SK-N-SH (cell line): ENCODE measurements around the gene AKAP6. TPM values are rescaled to one million over a fixed set of nuclear protein-coding genes. Genes with fewer than 3 reads are reported as not detected.

Experiments
- CTCF ChIA-PET: fragments of 300-600, 350-600 bp; formaldehyde crosslinking; extraction: SDS; loops from one replicate; lab custom pipeline; 2021; lab: Yijun Ruan, JAX
- POLR2A ChIA-PET: fragments of 350-600 bp; sonication (Branson Sonifier 250); formaldehyde crosslinking; extraction: SDS; loops from one replicate; lab custom pipeline; 2020; ENCODE audit warnings: antibody characterized with exemption, inconsistent platforms; lab: Yijun Ruan, JAX
- DNase-seq: peaks from one replicate; pipeline ENCODE4 v3.0.0; 2012
- H2AFZ ChIP-seq: fragments of 200-600 bp; sonication (generic); 2 replicates; pipeline ENCODE4 v1.8.1; 2016; ENCODE audit warnings: antibody characterized with exemption, mild to moderate bottlenecking, low read depth
- H3F3A ChIP-seq: fragments of 200-600 bp; sonication (generic); replicated peaks from 2 replicates; pipeline ENCODE3; 2016; ENCODE audit warnings: antibody characterized with exemption, mild to moderate bottlenecking; ENCODE audit not compliant: insufficient read depth
- H3K27ac ChIP-seq, 2 experiments: fragments of 200-500 bp in 1 of 2; fragments of 200-600 bp in 1 of 2; sonication (Bioruptor generic) in 1 of 2; sonication (generic), shearing (Covaris generic) in 1 of 2; 2 replicates each; pipeline versions ENCODE4 v1.5.1 to v1.6.1; 2014 to 2016; ENCODE audit warnings: low read depth in 2 of 2, inconsistent platforms in 1 of 2, low read length in 1 of 2, mild to moderate bottlenecking in 1 of 2, mixed read lengths in 1 of 2
- H3K27me3 ChIP-seq: fragments of 200-600 bp; sonication (generic), shearing (Covaris generic); 2 replicates; pipeline ENCODE4 v1.6.1; 2016; ENCODE audit warnings: mixed run types; ENCODE audit not compliant: insufficient read depth
- H3K36me3 ChIP-seq, 2 experiments: fragments of 200-500 bp in 1 of 2; fragments of 200-600 bp in 1 of 2; sonication (Bioruptor generic) in 1 of 2; sonication (generic) in 1 of 2; replicated peaks in 1 of 2; 2 replicates each; pipeline versions ENCODE3 to v1.5.1; 2014 to 2016; ENCODE audit warnings: low read length in 1 of 2, mild to moderate bottlenecking in 1 of 2; ENCODE audit not compliant: insufficient read depth in 2 of 2, control insufficient read depth in 1 of 2
- H3K4me1 ChIP-seq, 2 experiments: fragments of 200-500 bp in 1 of 2; fragments of 200-600 bp in 1 of 2; sonication (Bioruptor generic) in 1 of 2; sonication (generic), shearing (Covaris generic) in 1 of 2; 2 replicates each; pipeline versions ENCODE4 v1.5.1 to v1.6.1; 2014 to 2016; ENCODE audit warnings: low read depth in 1 of 2, low read length in 1 of 2, mixed run types in 1 of 2; ENCODE audit not compliant: insufficient read depth in 2 of 2, control insufficient read depth in 1 of 2
- H3K4me2 ChIP-seq: fragments of 200-600 bp; sonication (generic), shearing (Covaris generic); 2 replicates; pipeline ENCODE4 v1.6.1; 2017; ENCODE audit warnings: mixed run types
- H3K4me3 ChIP-seq, 2 experiments: fragments of 200-500 bp in 1 of 2; fragments of 200-600 bp in 1 of 2; sonication (Bioruptor generic) in 1 of 2; sonication (generic), shearing (Covaris generic) in 1 of 2; 2 replicates each; pipeline versions ENCODE4 v1.5.1 to v1.8.1; 2014 to 2016; ENCODE audit warnings: low read depth in 2 of 2, inconsistent platforms in 1 of 2, low read length in 1 of 2, mild to moderate bottlenecking in 1 of 2, mixed read lengths in 1 of 2, moderate library complexity in 1 of 2
- H3K79me2 ChIP-seq: fragments of 200-600 bp; sonication (generic); 2 replicates; pipeline ENCODE4 v1.8.1; 2017; ENCODE audit warnings: mild to moderate bottlenecking; ENCODE audit not compliant: insufficient read depth
- H3K9ac ChIP-seq: fragments of 200-600 bp; sonication (generic); 2 replicates; pipeline ENCODE4 v1.6.1; 2017; ENCODE audit warnings: mixed run types
- H3K9me2 ChIP-seq: fragments of 200-600 bp; sonication (generic); 2 replicates; pipeline ENCODE4 v1.6.1; 2017; ENCODE audit warnings: mixed run types
- H3K9me3 ChIP-seq: fragments of 200-600 bp; sonication (generic); 2 replicates; pipeline ENCODE4 v1.6.1; 2017; ENCODE audit warnings: mixed run types, mild to moderate bottlenecking, moderate library complexity
- H4K20me1 ChIP-seq: fragments of 200-600 bp; sonication (generic); 2 replicates; pipeline ENCODE4 v1.6.1; 2017; ENCODE audit warnings: mild to moderate bottlenecking, mixed run types; ENCODE audit not compliant: insufficient read depth
- CHD2 ChIP-seq: fragments of 150-350 bp; IDR thresholded peaks from 2 replicates; pipeline ENCODE4 v1.6.1; 2018; ENCODE audit warnings: low read length; ENCODE audit not compliant: partially characterized antibody
- CTCF ChIP-seq: fragments of 200-600 bp; sonication (generic); IDR thresholded peaks from 2 replicates; pipeline ENCODE4 v1.6.1; 2017; ENCODE audit warnings: antibody characterized with exemption, mild to moderate bottlenecking, moderate library complexity
- EZH2phosphoT487 ChIP-seq: fragments of 200-600 bp; sonication (generic); IDR thresholded peaks from 2 replicates; pipeline ENCODE4 v1.6.1; 2017; ENCODE audit warnings: low read depth, mixed run types, mild to moderate bottlenecking, antibody characterized with exemption, moderate library complexity, borderline replicate concordance
- FOSL2 ChIP-seq: IDR thresholded peaks from 2 replicates; pipeline ENCODE4 v1.4.0; 2012; ENCODE audit warnings: low read depth, mild to moderate bottlenecking, moderate library complexity, borderline replicate concordance
- FOXJ3 ChIP-seq: sonication (generic); formaldehyde crosslinking; IDR thresholded peaks from 2 replicates; pipeline ENCODE4 v1.5.1; 2020; ENCODE audit warnings: mild to moderate bottlenecking, missing genetic modification reagents
- FOXM1 ChIP-seq: IDR thresholded peaks from 2 replicates; pipeline ENCODE4 v1.4.0; 2012; ENCODE audit warnings: low read depth, mild to moderate bottlenecking
- GABPA ChIP-seq: IDR thresholded peaks from 2 replicates; pipeline ENCODE4 v1.4.0; 2012; ENCODE audit warnings: low read depth, mild to moderate bottlenecking
- GATA2 ChIP-seq: sonication (generic); formaldehyde crosslinking; IDR thresholded peaks from 2 replicates; pipeline ENCODE4 v1.5.0; 2020; ENCODE audit warnings: mild to moderate bottlenecking, missing genetic modification reagents
- IRF3 ChIP-seq: fragments of 150-350 bp; IDR thresholded peaks from 2 replicates; pipeline ENCODE4 v1.6.1; 2016; ENCODE audit warnings: mild to moderate bottlenecking, low read depth, low read length
- MAX ChIP-seq: IDR thresholded peaks from 2 replicates; pipeline ENCODE4 v1.4.0; 2012; ENCODE audit warnings: low read depth
- MEF2A ChIP-seq: IDR thresholded peaks from 2 replicates; pipeline ENCODE4 v1.4.0; 2012; ENCODE audit warnings: low read depth, borderline replicate concordance
- MXI1 ChIP-seq: IDR thresholded peaks from 2 replicates; pipeline ENCODE4 v1.6.1; 2012; ENCODE audit warnings: mild to moderate bottlenecking, low read depth, low read length, improper control_type of control experiment
- NFIC ChIP-seq: IDR thresholded peaks from 2 replicates; pipeline ENCODE4 v1.4.0; 2012; ENCODE audit warnings: borderline replicate concordance
- NRF1 ChIP-seq: IDR thresholded peaks from 2 replicates; pipeline ENCODE4 v1.6.1; 2012; ENCODE audit warnings: low read depth, mild to moderate bottlenecking, low read length
- PBX3 ChIP-seq: IDR thresholded peaks from 2 replicates; pipeline ENCODE4; 2012
- RAD21 ChIP-seq: IDR thresholded peaks from 2 replicates; pipeline ENCODE4 v1.6.1; 2012; ENCODE audit warnings: mild to moderate bottlenecking, low read length
- RCOR1 ChIP-seq: fragments of 150-350 bp; IDR thresholded peaks from 2 replicates; pipeline ENCODE4 v1.6.1; 2017; ENCODE audit warnings: antibody characterized with exemption, low read length
- RFX5 ChIP-seq: IDR thresholded peaks from 2 replicates; pipeline ENCODE4 v1.6.1; 2012; ENCODE audit warnings: mild to moderate bottlenecking, improper control_type of control experiment, low read length
- RXRA ChIP-seq: IDR thresholded peaks from 2 replicates; pipeline ENCODE4 v1.4.0; 2012; ENCODE audit warnings: low read depth, mild to moderate bottlenecking, borderline replicate concordance
- SIN3A ChIP-seq: IDR thresholded peaks from 2 replicates; pipeline ENCODE4 v1.6.1; 2012; ENCODE audit warnings: low read depth, mild to moderate bottlenecking, low read length, moderate library complexity, borderline replicate concordance
- SMC3 ChIP-seq: IDR thresholded peaks from 2 replicates; pipeline ENCODE4 v1.6.1; 2012; ENCODE audit warnings: low read depth, low read length, improper control_type of control experiment
- TAF1 ChIP-seq: IDR thresholded peaks from 2 replicates; pipeline ENCODE4 v1.6.1; 2012; ENCODE audit warnings: low read depth, mild to moderate bottlenecking, low read length, moderate library complexity, borderline replicate concordance
- TCF12 ChIP-seq: IDR thresholded peaks from 2 replicates; pipeline ENCODE4 v1.4.0; 2012
- TEAD4 ChIP-seq: IDR thresholded peaks from 2 replicates; pipeline ENCODE4 v1.4.0; 2012; ENCODE audit warnings: mild to moderate bottlenecking, borderline replicate concordance; ENCODE audit not compliant: insufficient read depth
- USF1 ChIP-seq: IDR thresholded peaks from 2 replicates; pipeline ENCODE4 v1.4.0; 2012; ENCODE audit warnings: low read depth, borderline replicate concordance
- ZBTB33 ChIP-seq: IDR thresholded peaks from 2 replicates; pipeline ENCODE4 v1.4.0; 2012; ENCODE audit warnings: low read depth, borderline replicate concordance
- WGBS: methylation state at CpG from one replicate; pipeline ENCODE4 v1.1.6; 2017; ENCODE audit warnings: low lambda C conversion rate; 5-methylcytosine and 5-hydroxymethylcytosine counted together
- polyA plus RNA-seq, 3 experiments: library from polyadenylated mRNA; depleted of rRNA; stranded (reverse); fragments of >200 nt; gene quantifications; 2 replicates each; pipeline ENCODE4 v1.2.3, GENCODE V29; 2012

The AKAP6 gene
- polyA plus RNA-seq, 1 of the 3 experiments (the other 2 are of a cell fraction) = 1.7 TPM

GRCh38 chr14:32472512-32473463 lies 143.7 kb downstream of the AKAP6 start:
- Histone ChIP-seq H3F3A (peaks cover 56% of the 10 kb centered on the region), H3K4me1 (peaks cover 14 to 51% of the 10 kb centered on the region in 2 experiments), H3K9me2 (no peaks in the 10 kb centered on the region), H3K9ac (peak overlapping the region; percentile 85), H3K79me2 (no peaks in the 10 kb centered on the region; the same call in 1 of the 2 replicates), H3K4me3 (peak overlapping the region in 1 of 2 experiments; percentile 36; a peak in 1 of 4 replicates), H4K20me1 (no peaks in the 10 kb centered on the region), H3K4me2 (peak overlapping the region; percentile 60), H3K27ac (peak overlapping the region; percentile 90 to 98), H3K9me3 (no peaks in the 10 kb centered on the region), H2AFZ (0 out of 2 replicates have a peak overlapping the region, but pooled peaks have one; percentile 53), H3K27me3 (no peaks in the 10 kb centered on the region), H3K36me3 (no peaks in the 10 kb centered on the region)
- no peak for DNase-seq
- POLR2A ChIA-PET = no interaction called here
- CTCF ChIA-PET = interaction anchor here (0.6 to 6.9 kb wide), 3 partner anchors 86 to 400 kb away, joined by 3 to 64 read pairs (median 4); no protein-coding TSS in a partner anchor
- WGBS = 47% methylated on average over 4 of the region's 4 CpGs
- TF ChIP-seq TAF1 = no peak
- no peak for TF ChIP-seq RCOR1
- TF ChIP-seq GATA2 = no peak
- TF ChIP-seq IRF3 = no peak
- TF ChIP-seq SMC3 = no peak
- TF ChIP-seq TEAD4 = peak; percentile 84; the same call in 1 of the 2 replicates
- TF ChIP-seq EZH2phosphoT487 = no peak
- no peak for TF ChIP-seq MXI1
- peak; percentile 79; the same call in 1 of the 2 replicates for TF ChIP-seq MEF2A
- TF ChIP-seq GABPA = no peak
- peak; percentile 18 for TF ChIP-seq FOSL2
- TF ChIP-seq ZBTB33 = no peak
- no peak; the same call in 1 of the 2 replicates for TF ChIP-seq NFIC
- no peak for TF ChIP-seq FOXJ3 (CRISPR knock-in tag)
- TF ChIP-seq NRF1 = no peak
- TF ChIP-seq RAD21 = no peak
- TF ChIP-seq RXRA = peak; percentile 47
- TF ChIP-seq CHD2 = no peak
- TF ChIP-seq USF1 = no peak
- TF ChIP-seq CTCF = no peak
- TF ChIP-seq SIN3A = no peak
- TF ChIP-seq MAX = no peak
- peak; percentile 86 for TF ChIP-seq TCF12
- TF ChIP-seq PBX3 = peak; percentile 70
- TF ChIP-seq RFX5 = no peak
- 0 out of 2 replicates have a peak, but pooled peaks have one; percentile 20 for TF ChIP-seq FOXM1
